Liver (tissue), 9 donors: ENCODE measurements around the gene SIGLEC12. TPM values are rescaled to one million over a fixed set of nuclear protein-coding genes. Genes with fewer than 3 reads are reported as not detected.

ENCODE experiments used
- DNase-seq: peaks from one replicate; pipeline ENCODE4 v3.0.0-alpha.2; 2017; ENCODE audit warnings: low spot score
- H3K27ac ChIP-seq, 2 donors: one replicate each; pipeline ENCODE4 v1.7.0; 2013; ENCODE audit warnings: inconsistent platforms in 2 of 2, low read length in 2 of 2, control low read depth in 1 of 2, low read depth in 1 of 2, mild to moderate bottlenecking in 1 of 2
- H3K27me3 ChIP-seq, 4 donors: one replicate each; pipeline versions ENCODE4 v1.6.1 to v1.7.0; 2013; ENCODE audit warnings: low read length in 3 of 4, inconsistent platforms in 1 of 4, mild to moderate bottlenecking in 1 of 4, moderate library complexity in 1 of 4; ENCODE audit not compliant: control insufficient read depth in 4 of 4, insufficient read depth in 4 of 4
- H3K36me3 ChIP-seq, 4 donors: one replicate each; pipeline versions ENCODE4 v1.6.1 to v1.7.0; 2013; ENCODE audit warnings: low read length in 3 of 4, mild to moderate bottlenecking in 3 of 4, low read depth in 1 of 4, moderate library complexity in 1 of 4; ENCODE audit not compliant: control insufficient read depth in 4 of 4, insufficient read depth in 3 of 4
- H3K4me1 ChIP-seq, 4 donors: one replicate each; pipeline versions ENCODE4 v1.6.1 to v1.7.0; 2013; ENCODE audit warnings: low read length in 3 of 4, mild to moderate bottlenecking in 3 of 4, moderate library complexity in 1 of 4; ENCODE audit not compliant: control insufficient read depth in 4 of 4, insufficient read depth in 4 of 4
- H3K4me3 ChIP-seq, 3 donors: one replicate each; pipeline versions ENCODE4 v1.6.1 to v1.7.0; 2013; ENCODE audit warnings: low read length in 3 of 3, control low read depth in 1 of 3, low read depth in 1 of 3, mild to moderate bottlenecking in 1 of 3
- H3K9ac ChIP-seq, 2 donors: one replicate each; pipeline ENCODE4 v1.7.0; 2013; ENCODE audit warnings: low read length in 2 of 2, mild to moderate bottlenecking in 2 of 2, moderate library complexity in 2 of 2, control low read depth in 1 of 2, low read depth in 1 of 2
- H3K9me3 ChIP-seq, 4 donors: one replicate each; pipeline versions ENCODE4 v1.6.1 to v1.7.0; 2013; ENCODE audit warnings: low read length in 3 of 4; ENCODE audit not compliant: control insufficient read depth in 4 of 4
- CTCF ChIP-seq: fragments of 150-350 bp; IDR thresholded peaks from 2 replicates; pipeline ENCODE4 v1.5.1; 2017; ENCODE audit warnings: improper control_type of control experiment, low read depth, low read length; ENCODE audit not compliant: missing input control
- EGR1 ChIP-seq, 2 donors: IDR thresholded peaks; 2 replicates each; pipeline ENCODE4 v1.6.1; 2016 to 2018; ENCODE audit warnings: antibody characterized with exemption in 2 of 2, low read depth in 2 of 2
- FOXA2 ChIP-seq: IDR thresholded peaks from 2 replicates; pipeline ENCODE4 v1.6.1; 2016; ENCODE audit warnings: antibody characterized with exemption
- GABPA ChIP-seq, 2 donors: IDR thresholded peaks in 1 of 2; conservative IDR thresholded peaks in 1 of 2; 2 replicates each; pipeline ENCODE4 v1.6.1; 2016; ENCODE audit warnings: antibody characterized with exemption in 2 of 2, mild to moderate bottlenecking in 1 of 2, moderate library complexity in 1 of 2
- HNF4A ChIP-seq, 2 donors: conservative IDR thresholded peaks; 2 replicates each; pipeline ENCODE4 v1.6.1; 2016; ENCODE audit warnings: antibody characterized with exemption in 2 of 2, mild to moderate bottlenecking in 2 of 2
- HNF4G ChIP-seq: IDR thresholded peaks from 2 replicates; pipeline ENCODE4 v1.6.1; 2016; ENCODE audit warnings: antibody characterized with exemption
- MAX ChIP-seq: IDR thresholded peaks from 2 replicates; pipeline ENCODE4 v1.6.1; 2016; ENCODE audit warnings: antibody characterized with exemption
- NR2F2 ChIP-seq: IDR thresholded peaks from 2 replicates; pipeline ENCODE4 v1.6.1; 2016; ENCODE audit warnings: antibody characterized with exemption
- RAD21 ChIP-seq, 2 donors: IDR thresholded peaks; 2 replicates each; pipeline ENCODE4 v1.6.1; 2016; ENCODE audit warnings: antibody characterized with exemption in 2 of 2, mild to moderate bottlenecking in 2 of 2
- SP1 ChIP-seq: IDR thresholded peaks from 2 replicates; pipeline ENCODE4 v1.6.1; 2018; ENCODE audit warnings: antibody characterized with exemption, mild to moderate bottlenecking
- TAF1 ChIP-seq: conservative IDR thresholded peaks from 2 replicates; pipeline ENCODE4 v1.6.1; 2016; ENCODE audit warnings: antibody characterized with exemption, mild to moderate bottlenecking
- YY1 ChIP-seq: IDR thresholded peaks from 2 replicates; pipeline ENCODE4 v1.6.1; 2016; ENCODE audit warnings: antibody characterized with exemption, mild to moderate bottlenecking
- ZBTB33 ChIP-seq: IDR thresholded peaks from 2 replicates; pipeline ENCODE4 v1.6.1; 2016; ENCODE audit warnings: antibody characterized with exemption
- WGBS: extraction: QIAGEN DNeasy Blood & Tissue Kit; methylation state at CpG from one replicate; pipeline ENCODE4 v1.1.7; 2013; 5-methylcytosine and 5-hydroxymethylcytosine counted together
- polyA plus RNA-seq, 2 donors: library from polyadenylated mRNA; stranded (reverse) in 1 of 2; unstranded in 1 of 2; fragments of 200-250 nt in 1 of 2; fragments of >200 nt in 1 of 2; fragmentation: Nextera tagmentation in 1 of 2; extraction: Ambion mirVana in 1 of 2; gene quantifications; one replicate each; pipeline versions ENCODE4 v1.2.1 to v1.2.3, GENCODE V29; 2013 to 2015
- total RNA-seq, 2 donors: library from RNA; depleted of rRNA; stranded (reverse); fragments of >200 nt; gene quantifications; one replicate each; pipeline ENCODE4 v1.2.3, GENCODE V29; 2014
- TF ChIP-seq, protein P1 (sequence below): IDR thresholded peaks from 2 replicates; pipeline ENCODE4 v1.6.1; 2016; ENCODE audit warnings: antibody characterized with exemption
- donor health status: healthy.
- donor health status: healthy.
- donor health status: healthy.
- donor health status: healthy.
- donor health status: healthy.

Gene SIGLEC12
- total and polyA plus RNA-seq, 4 donors = 0.05 to 5.0 (median 0.52) TPM

- no peaks in the 10 kb centered on the region for H3K36me3 ChIP-seq
- no peaks in the 10 kb centered on the region for H3K4me1 ChIP-seq
- WGBS = 61% methylated on average over 5 of the region's 5 CpGs
- no peak overlapping the region for H3K9ac ChIP-seq
- TF ChIP-seq SP1 (no peak), CTCF (no peak), TAF1 (no peak), FOXA2 (no peak), RAD21 (IDR thresholded peaks at IDR 0.05) (no peak), EGR1 (IDR thresholded peaks at IDR 0.05; ENCODE audit: low read depth in 2 of 2) (no peak), ZBTB33 (no peak), GABPA (IDR thresholded peaks at IDR 0.05 in 1 of 2, conservative IDR thresholded peaks at IDR 0.05 in 1 of 2) (no peak), YY1 (no peak), NR2F2 (no peak), HNF4A (conservative IDR thresholded peaks at IDR 0.05) (no peak), MAX (no peak), HNF4G (no peak)
- TF ChIP-seq, protein P1, sequence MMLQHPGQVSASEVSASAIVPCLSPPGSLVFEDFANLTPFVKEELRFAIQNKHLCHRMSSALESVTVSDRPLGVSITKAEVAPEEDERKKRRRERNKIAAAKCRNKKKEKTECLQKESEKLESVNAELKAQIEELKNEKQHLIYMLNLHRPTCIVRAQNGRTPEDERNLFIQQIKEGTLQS = no peak
- H3K27ac ChIP-seq = no peak overlapping the region
- H3K27me3 ChIP-seq = peaks cover 0 to 2% (median 0%) of the 10 kb centered on the region in 4 donors
- no peak overlapping the region for H3K4me3 ChIP-seq
- peak; percentile 50 for DNase-seq
- H3K9me3 ChIP-seq = no peaks in the 10 kb centered on the region
Measured at GRCh38 chr19:51548213-51548651, 46.6 kb upstream of the SIGLEC12 start.

- WGBS = 26% methylated on average over 7 of the region's 7 CpGs
- DNase-seq = peak; percentile 57
Measured at GRCh38 chr19:51547397-51548212, 46.0 kb upstream of the SIGLEC12 start.

More at GRCh38 chr19:51547397-51548212, 46.0 kb upstream of the SIGLEC12 start:
- Histone ChIP-seq H3K4me1 (no peaks in the 10 kb centered on the region), H3K27ac (no peak overlapping the region), H3K9me3 (no peaks in the 10 kb centered on the region), H3K9ac (no peak overlapping the region), H3K4me3 (no peak overlapping the region), H3K36me3 (no peaks in the 10 kb centered on the region), H3K27me3 (peaks cover 0 to 4% (median 0%) of the 10 kb centered on the region in 4 donors)
- TF ChIP-seq EGR1 (IDR thresholded peaks at IDR 0.05; ENCODE audit: low read depth in 2 of 2) = no peak
